GM21526 (cell line): ENCODE results near the gene ZNF384.

Experiments
- ATAC-seq: cut with Tn5 transposase; IDR thresholded peaks from one replicate; pipeline ENCODE4 v1.9.1; 2021; ENCODE audit warnings: moderate library complexity; ENCODE audit not compliant: unreplicated experiment, low FRiP score

ZNF384 gene

GRCh38 chr12:6662906-6663742, 26.1 kb downstream of the ZNF384 start, which contains the start of gene ING4:
TSS of gene ING4 (minus strand) at chr12:6663119. CDS start at chr12:6663101, 18 bp downstream.
- ATAC-seq = peak; percentile 93

- ATAC-seq = no peak
These were observed 26.6 kb downstream of the ZNF384 start for GRCh38 chr12:6662602-6662905.

GRCh38 chr12:6653987-6654386, 35.2 kb downstream of the ZNF384 start:
- ATAC-seq = no peak

- no peak for ATAC-seq
These were observed 35.8 kb downstream of the ZNF384 start for GRCh38 chr12:6653342-6653741.

- ATAC-seq = no peak
These were observed 36.8 kb downstream of the ZNF384 start for GRCh38 chr12:6652391-6652790.

GRCh38 chr12:6650832-6651231, 38.3 kb downstream of the ZNF384 start:
- ATAC-seq = no peak

- ATAC-seq = no peak
These were observed 42.0 kb downstream of the ZNF384 start, which contains the start of gene ACRBP for GRCh38 chr12:6647083-6647604. TSS of gene ACRBP (minus strand) at chr12:6647432. CDS start at chr12:6647366, 66 bp downstream.

- ATAC-seq = no peak
These were observed 42.7 kb downstream of the ZNF384 start for GRCh38 chr12:6646276-6647082.

GRCh38 chr12:6644903-6645302, 44.3 kb downstream of the ZNF384 start:
- no peak for ATAC-seq

GRCh38 chr12:6644257-6644596, 44.9 kb downstream of the ZNF384 start:
- no peak for ATAC-seq

- ATAC-seq = no peak
These were observed 45.5 kb downstream of the ZNF384 start for GRCh38 chr12:6643569-6644256.

GRCh38 chr12:6641131-6641530, 48.0 kb downstream of the ZNF384 start:
- ATAC-seq = no peak

GRCh38 chr12:6640497-6640896, 48.7 kb downstream of the ZNF384 start:
- ATAC-seq = no peak

- ATAC-seq = no peak
These were observed 49.9 kb downstream of the ZNF384 start for GRCh38 chr12:6639151-6639801.

- no peak for ATAC-seq
These were observed 50.9 kb downstream of the ZNF384 start for GRCh38 chr12:6638305-6638704.

- no peak for ATAC-seq
These were observed 53.2 kb downstream of the ZNF384 start, which contains the start of gene LPAR5 for GRCh38 chr12:6635856-6636531. TSS of gene LPAR5 (minus strand) at chr12:6635959. CDS start at chr12:6621248, 14,711 bp downstream.

- no peak for ATAC-seq
These were observed 53.8 kb downstream of the ZNF384 start for GRCh38 chr12:6635375-6635855.

- peak; percentile 59 for ATAC-seq
These were observed 56.9 kb downstream of the ZNF384 start for GRCh38 chr12:6632026-6632983.
